Endothelial cell of umbilical vein (primary cell): Measurements from ENCODE around the gene ATP10A. TPM values are rescaled to one million over a fixed set of nuclear protein-coding genes. Genes with fewer than 3 reads are reported as not detected.

Experiments
- BruUV-seq: library from RNA; stranded (reverse); fragments of 400-500 nt; replicated peaks from 2 replicates; lab custom pipeline; 2021; lab: Mats Ljungman, UMichigan
- CTCF ChIA-PET: fragments of 300-600, 350-600 bp; sonication (Branson Sonifier 250); formaldehyde crosslinking; loops from one replicate; lab custom pipeline; 2021; ENCODE audit warnings: antibody characterized with exemption, inconsistent platforms; lab: Charles Lee
- POLR2A ChIA-PET: fragments of 300-600, 350-600 bp; sonication (Branson Sonifier 250); formaldehyde crosslinking; loops from one replicate; lab custom pipeline; 2021; ENCODE audit warnings: antibody characterized with exemption, inconsistent platforms; lab: Charles Lee
- DNase-seq: peaks from one replicate; pipeline ENCODE4 v3.0.0-alpha.2; 2011; ENCODE audit warnings: low read depth, low spot score
- FAIRE-seq: peaks from 2 replicates; lab custom pipeline; 2011; peaks lifted over from hg19 to GRCh38; lab: Jason Lieb, UNC
- H2AFZ ChIP-seq: 2 replicates; pipeline ENCODE4 v1.6.0; 2012; ENCODE audit warnings: low read depth, low read length, control low read depth, inconsistent platforms
- H3K27ac ChIP-seq: 2 replicates; pipeline ENCODE4 v1.5.1; 2011; ENCODE audit warnings: low read depth, mild to moderate bottlenecking, control low read depth, low read length, moderate library complexity; ENCODE audit not compliant: insufficient read depth
- H3K27me3 ChIP-seq, 2 experiments: 2 replicates each; pipeline versions ENCODE4 v1.6.0 to v1.6.1; 2011; ENCODE audit warnings: low read length in 2 of 2, mixed read lengths in 1 of 2; ENCODE audit not compliant: control insufficient read depth in 2 of 2, insufficient read depth in 2 of 2
- H3K36me3 ChIP-seq, 2 experiments: 2 replicates in 1 of 2; 3 replicates in 1 of 2; pipeline ENCODE4 v1.5.1; 2011; ENCODE audit warnings: low read length in 2 of 2, mild to moderate bottlenecking in 1 of 2, moderate library complexity in 1 of 2; ENCODE audit not compliant: control insufficient read depth in 2 of 2, insufficient read depth in 2 of 2; ENCODE audit errors: extremely low read depth in 1 of 2
- H3K4me1 ChIP-seq: 3 replicates; pipeline ENCODE4 v1.5.1; 2011; ENCODE audit warnings: mild to moderate bottlenecking, low read length; ENCODE audit not compliant: control insufficient read depth, insufficient read depth; ENCODE audit errors: extremely low read depth
- H3K4me2 ChIP-seq: 2 replicates; pipeline ENCODE4 v1.6.1; 2011; ENCODE audit warnings: low read length, control low read depth, mixed read lengths; ENCODE audit not compliant: insufficient read depth
- H3K4me3 ChIP-seq, 3 experiments: fragments of 200-600 bp in 1 of 3; sonication (generic), shearing (Covaris generic) in 1 of 3; replicated peaks in 1 of 3; 2 replicates each; pipeline ENCODE4 v1.5.1; 2011 to 2016; ENCODE audit warnings: control low read depth in 3 of 3, low read length in 3 of 3, mild to moderate bottlenecking in 2 of 3, inconsistent platforms in 1 of 3, low read depth in 1 of 3, moderate library complexity in 1 of 3; ENCODE audit not compliant: insufficient read depth in 1 of 3
- H3K79me2 ChIP-seq: 2 replicates; pipeline ENCODE4 v1.6.0; 2012; ENCODE audit warnings: low read length, inconsistent platforms; ENCODE audit not compliant: control insufficient read depth, insufficient read depth
- H3K9ac ChIP-seq: replicated peaks from 2 replicates; pipeline ENCODE3; 2011; ENCODE audit warnings: low read length, control low read depth; ENCODE audit not compliant: insufficient read depth; ENCODE audit errors: extremely low read depth
- H3K9me1 ChIP-seq: replicated peaks from 3 replicates; pipeline ENCODE4 v1.6.0; 2011; ENCODE audit warnings: mild to moderate bottlenecking, low read length; ENCODE audit not compliant: control insufficient read depth, insufficient read depth; ENCODE audit errors: extremely low read depth
- H3K9me3 ChIP-seq: replicated peaks from 2 replicates; pipeline ENCODE4 v1.5.1; 2012; ENCODE audit warnings: low read length, inconsistent platforms; ENCODE audit not compliant: control insufficient read depth, insufficient read depth
- H4K20me1 ChIP-seq: replicated peaks from 2 replicates; pipeline ENCODE3; 2011; ENCODE audit warnings: mild to moderate bottlenecking, low read length; ENCODE audit not compliant: control insufficient read depth, insufficient read depth; ENCODE audit errors: extremely low read depth
- CTCF ChIP-seq, 2 donors: IDR thresholded peaks; 1 replicate in 1 of 2; 2 replicates in 1 of 2; pipeline ENCODE4 v1.5.1; 2011; ENCODE audit warnings: low read length in 2 of 2, mild to moderate bottlenecking in 2 of 2, moderate library complexity in 2 of 2, control low read depth in 1 of 2, inconsistent platforms in 1 of 2, low read depth in 1 of 2; ENCODE audit not compliant: insufficient read depth in 1 of 2; ENCODE audit errors: extremely low read depth in 1 of 2
- EZH2 ChIP-seq: IDR thresholded peaks from 2 replicates; pipeline ENCODE4 v1.6.1; 2012; ENCODE audit warnings: borderline replicate concordance, low read depth, mild to moderate bottlenecking, moderate library complexity, low read length, inconsistent platforms; ENCODE audit not compliant: severe bottlenecking
- FOS ChIP-seq: IDR thresholded peaks from 2 replicates; pipeline ENCODE4 v1.6.1; 2011; ENCODE audit warnings: mild to moderate bottlenecking, low read length, moderate library complexity, borderline replicate concordance; ENCODE audit not compliant: insufficient read depth
- GATA2 ChIP-seq: IDR thresholded peaks from 2 replicates; pipeline ENCODE4 v1.7.0; 2011; ENCODE audit warnings: low read depth, mild to moderate bottlenecking, moderate library complexity, mixed read lengths, low read length; ENCODE audit not compliant: insufficient read length, insufficient read depth
- JUN ChIP-seq: IDR thresholded peaks from 2 replicates; pipeline ENCODE4 v1.6.1; 2011; ENCODE audit warnings: borderline replicate concordance, low read depth; ENCODE audit not compliant: insufficient read length, insufficient read depth
- MAX ChIP-seq: IDR thresholded peaks from 2 replicates; pipeline ENCODE4 v1.6.1; 2011; ENCODE audit not compliant: insufficient read depth, insufficient read length
- MYC ChIP-seq: IDR thresholded peaks from one replicate; pipeline ENCODE4 v1.6.1; 2011; ENCODE audit warnings: mild to moderate bottlenecking, low read depth, low read length
- POLR2A ChIP-seq: IDR thresholded peaks from 2 replicates; pipeline ENCODE4 v1.6.1; 2012; ENCODE audit warnings: low read depth, mild to moderate bottlenecking, control low read depth, low read length
- POLR2AphosphoS5 ChIP-seq: IDR thresholded peaks from 2 replicates; pipeline ENCODE4 v1.6.1; 2012; ENCODE audit warnings: low read depth, mild to moderate bottlenecking, control low read depth, low read length, moderate library complexity; ENCODE audit not compliant: insufficient read depth
- dilution Hi-C: fragments of 300-500 bp; cut with MboI; formaldehyde crosslinking; loops from one replicate; pipeline ENCODE4 v1.15.0; 2019; ENCODE audit warnings: low sequenced_read_pairs; ENCODE audit not compliant: extremely low pct_ligation_motif_present
- intact Hi-C: fragments of 100-400 bp; cut with micrococcal nuclease; formaldehyde crosslinking; loops from one replicate; pipeline ENCODE4 v1.10.0; 2022
- polyA plus RNA-seq, 4 experiments: library from polyadenylated mRNA; depleted of rRNA in 3 of 4; stranded (reverse) in 3 of 4; unstranded in 1 of 4; fragments of >200 nt; gene quantifications; 2 replicates each; pipeline versions ENCODE4 v1.2.1 to v1.2.3, GENCODE V29; 2011 to 2012; ENCODE audit warnings: missing spikeins in 1 of 4
- total RNA-seq: library from RNA; stranded (reverse); gene quantifications from 2 replicates; pipeline ENCODE4 v1.2.3, GENCODE V29; 2021

ATP10A gene
- total and polyA plus RNA-seq, 2 donors (not counting 3 experiments of a cell fraction or from before 2014, with no cell fraction given) = not detected

- H3K9ac ChIP-seq = no peak overlapping the region
- no peaks in the 10 kb centered on the region for H3K4me1 ChIP-seq
- H3K9me1 ChIP-seq = no peaks in the 10 kb centered on the region
- CTCF ChIA-PET = no interaction called here
- peaks cover 11% of the 10 kb centered on the region for H3K9me3 ChIP-seq
- no peak overlapping the region for H3K27ac ChIP-seq
- POLR2A ChIA-PET = no interaction called here
- no peaks in the 10 kb centered on the region for H3K27me3 ChIP-seq
- BruUV-seq = no TSS peak
- DNase-seq = no peak
- no peaks in the 10 kb centered on the region for H3K79me2 ChIP-seq
- dilution Hi-C loops = no loop called here
- no peak overlapping the region for H3K4me3 ChIP-seq
- FAIRE-seq = no peak
- H4K20me1 ChIP-seq = no peaks in the 10 kb centered on the region
- TF ChIP-seq EZH2 (no peak), POLR2AphosphoS5 (no peak), MAX (no peak), GATA2 (no peak), JUN (no peak), POLR2A (no peak), CTCF (IDR thresholded peaks at IDR 0.05; ENCODE audit: extremely low read depth in 1 of 2, insufficient read depth in 1 of 2, low read depth in 1 of 2, low read length in 2 of 2) (no peak), MYC (no peak), FOS (no peak)
- no peaks in the 10 kb centered on the region for H3K36me3 ChIP-seq
- no peak overlapping the region for H3K4me2 ChIP-seq
- intact Hi-C loops = no loop called here
- no peak overlapping the region for H2AFZ ChIP-seq
These were observed 182.5 kb downstream of the ATP10A start for GRCh38 chr15:25680686-25681025.
